NCI-H345 treated with DMSO at 0.1 percent for 48 hours (cell line): ENCODE data around the gene ZDHHC23.

Source experiments
- DNase-seq: peaks from one replicate; lab custom pipeline; 2025; ENCODE audit not compliant: unreplicated experiment; lab: John Stamatoyannopoulos, UW

ZDHHC23 gene

DNA sequence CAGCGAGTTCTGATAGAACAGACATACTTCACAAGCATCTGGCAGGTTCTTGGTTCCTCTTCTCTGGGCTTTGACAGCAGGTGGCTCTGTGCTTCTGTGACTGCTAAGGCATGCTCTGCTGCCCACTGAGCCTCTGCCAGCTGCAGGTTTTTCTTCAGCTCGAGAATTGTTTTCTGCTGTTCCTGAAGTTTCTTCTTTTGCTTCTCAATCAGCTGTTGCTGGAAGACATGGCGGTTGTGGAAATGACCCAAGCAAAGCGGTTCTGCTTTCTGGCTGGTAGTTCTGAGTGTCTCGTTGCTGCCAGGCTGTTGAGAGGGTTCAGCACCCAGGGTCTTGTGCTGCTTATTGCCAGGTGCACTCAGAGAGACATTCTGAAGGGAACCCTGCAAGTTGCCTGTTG is 57.7 kb downstream of the ZDHHC23 start:
- DNase-seq, result no peak

DNA sequence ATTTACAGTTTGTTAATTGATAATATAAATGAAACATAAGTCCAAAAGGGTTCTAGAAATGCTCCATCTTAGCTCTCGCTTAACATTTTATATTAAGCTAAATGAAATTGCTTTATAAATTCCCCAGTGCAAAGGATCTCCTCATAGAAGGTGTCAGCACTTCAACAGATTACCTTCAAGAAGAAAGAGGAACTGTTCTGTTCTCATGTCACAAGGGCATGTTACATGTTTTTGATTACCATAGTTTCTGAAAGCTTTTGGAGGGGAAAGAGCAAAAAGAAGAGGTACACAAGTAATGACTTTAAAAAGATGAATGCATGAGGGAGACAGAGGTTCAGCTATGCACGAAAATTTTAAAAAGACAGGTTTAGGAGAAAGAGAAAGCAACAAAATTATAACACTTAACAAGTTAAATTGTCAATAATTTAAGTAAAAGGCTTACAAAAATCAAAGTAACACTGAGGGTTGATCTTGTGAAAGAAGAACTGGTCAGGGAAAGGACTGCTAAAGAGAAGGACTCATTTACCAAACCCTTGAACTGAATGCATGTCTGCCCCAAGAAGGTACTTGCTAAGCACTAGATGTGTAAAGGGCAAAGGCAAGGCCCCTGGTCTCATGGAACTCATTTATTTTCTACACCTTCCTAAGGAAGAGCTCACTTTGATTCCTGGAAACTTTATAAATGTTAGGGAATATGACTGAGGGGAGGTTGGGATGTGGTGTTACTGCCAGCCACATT is 63.4 kb downstream of the ZDHHC23 start:
- DNase-seq, result no peak
